OCI-LY7 (cell line): ENCODE measurements around the gene HSD17B2. TPM values are rescaled to one million over a fixed set of nuclear protein-coding genes. Genes with fewer than 3 reads are reported as not detected.

Experiments used
- BruUV-seq: library from RNA; stranded (reverse); fragments of 400-500 nt; replicated peaks from 2 replicates; lab custom pipeline; 2021; lab: Mats Ljungman, UMichigan
- CTCF ChIA-PET: fragments of 300-600 bp; sonication (Branson Sonifier 250); formaldehyde crosslinking; loops from one replicate; lab custom pipeline; 2022; ENCODE audit warnings: antibody characterized with exemption; ENCODE audit not compliant: unreplicated experiment; lab: Charles Lee
- POLR2A ChIA-PET: fragments of 300-600 bp; sonication (Branson Sonifier 250); formaldehyde crosslinking; loops from one replicate; lab custom pipeline; 2022; ENCODE audit warnings: antibody characterized with exemption; lab: Charles Lee
- DNase-seq: peaks from one replicate; pipeline ENCODE4 v3.0.0-alpha.2; 2015; ENCODE audit warnings: low spot score
- H2AFZ ChIP-seq: fragments of 200-600 bp; sonication (generic), shearing (Covaris generic); 2 replicates; pipeline ENCODE4 v1.6.1; 2014; ENCODE audit warnings: mild to moderate bottlenecking, antibody characterized with exemption, low read length, moderate library complexity
- H3K27ac ChIP-seq: fragments of 200-600 bp; sonication (generic); 2 replicates; pipeline ENCODE4 v1.5.1; 2014; ENCODE audit warnings: mixed run types, low read depth, mild to moderate bottlenecking, moderate library complexity, low read length, inconsistent platforms; ENCODE audit not compliant: poor library complexity, severe bottlenecking
- H3K36me3 ChIP-seq: fragments of 200-600 bp; sonication (generic); 2 replicates; pipeline ENCODE4 v1.6.1; 2014; ENCODE audit warnings: mild to moderate bottlenecking, antibody characterized with exemption, low read length, moderate library complexity, mixed read lengths; ENCODE audit not compliant: insufficient read depth
- H3K4me1 ChIP-seq: fragments of 200-600 bp; sonication (generic); 2 replicates; pipeline ENCODE4 v1.5.1; 2014; ENCODE audit warnings: mild to moderate bottlenecking, low read length; ENCODE audit not compliant: insufficient read depth, poor library complexity, severe bottlenecking
- H3K4me2 ChIP-seq: fragments of 200-600 bp; sonication (generic); 2 replicates; pipeline ENCODE4 v1.6.1; 2014; ENCODE audit warnings: mild to moderate bottlenecking, low read length
- H3K4me3 ChIP-seq: fragments of 200-600 bp; sonication (generic); 2 replicates; pipeline ENCODE4 v1.5.1; 2014; ENCODE audit warnings: mild to moderate bottlenecking, low read depth, low read length; ENCODE audit not compliant: poor library complexity, severe bottlenecking
- H3K79me2 ChIP-seq: fragments of 200-600 bp; sonication (generic); 2 replicates; pipeline ENCODE4 v1.6.1; 2016; ENCODE audit warnings: low read depth, mild to moderate bottlenecking, low read length, moderate library complexity, mixed read lengths; ENCODE audit not compliant: insufficient read depth
- H3K9me2 ChIP-seq: fragments of 200-600 bp; sonication (generic); 2 replicates; pipeline ENCODE4 v1.6.1; 2016; ENCODE audit warnings: mild to moderate bottlenecking, low read length, mixed read lengths; ENCODE audit not compliant: insufficient read depth
- H3K9me3 ChIP-seq: fragments of 200-600 bp; sonication (generic); 2 replicates; pipeline ENCODE4 v1.6.1; 2014; ENCODE audit warnings: mild to moderate bottlenecking, mixed run types, low read length, mixed read lengths
- H4K20me1 ChIP-seq: fragments of 200-600 bp; sonication (generic); 2 replicates; pipeline ENCODE4 v1.6.1; 2014; ENCODE audit warnings: mild to moderate bottlenecking, antibody characterized with exemption, low read length, moderate library complexity, mixed read lengths; ENCODE audit not compliant: insufficient read depth
- CTCF ChIP-seq: fragments of 200-600 bp; sonication (generic); conservative IDR thresholded peaks from 2 replicates; pipeline ENCODE4 v1.5.1; 2014; ENCODE audit warnings: mild to moderate bottlenecking, antibody characterized with exemption, low read length, moderate library complexity, mixed read lengths
- EZH2phosphoT487 ChIP-seq: fragments of 200-600 bp; sonication (generic); IDR thresholded peaks from 2 replicates; pipeline ENCODE4 v1.6.1; 2018; ENCODE audit warnings: low read depth, borderline replicate concordance, mild to moderate bottlenecking, mixed run types, antibody characterized with exemption, low read length, moderate library complexity, mixed read lengths
- intact Hi-C: fragments of 100-400 bp; cut with micrococcal nuclease; formaldehyde crosslinking; loops from one replicate; pipeline ENCODE4 v1.10.0; 2022; ENCODE audit not compliant: unreplicated experiment
- total RNA-seq, 2 experiments: library from RNA; depleted of rRNA in 1 of 2; stranded (reverse); fragments of >200 nt in 1 of 2; shearing (Covaris generic) in 1 of 2; gene quantifications; 2 replicates each; pipeline ENCODE4 v1.2.3, GENCODE V29; 2014 to 2022

The HSD17B2 gene
- total RNA-seq, 2 experiments from 2014 or later, result not detected

GRCh38 chr16:82042144-82042543 lies 7.1 kb downstream of the HSD17B2 start:
- Histone ChIP-seq H3K36me3 (no peaks in the 10 kb centered on the region), H4K20me1 (no peaks in the 10 kb centered on the region), H3K9me3 (no peaks in the 10 kb centered on the region), H3K4me1 (no peaks in the 10 kb centered on the region), H3K4me3 (no peak overlapping the region), H2AFZ (no peak overlapping the region), H3K4me2 (no peak overlapping the region), H3K9me2 (no peaks in the 10 kb centered on the region), H3K79me2 (no peaks in the 10 kb centered on the region), H3K27ac (no peak overlapping the region)
- BruUV-seq, result no TSS peak
- no peak for TF ChIP-seq EZH2phosphoT487
- ChIA-PET CTCF (no interaction called here), POLR2A (interaction anchor here (0.7 kb wide), 1 partner anchor 1428 kb away, joined by 4 read pairs; no protein-coding TSS in a partner anchor)
- DNase-seq, result no peak
- intact Hi-C loops, result no loop called here

GRCh38 chr16:82042846-82043245 lies 7.8 kb downstream of the HSD17B2 start:
- intact Hi-C loops, result no loop called here
- no peak for DNase-seq
- Histone ChIP-seq H4K20me1 (no peaks in the 10 kb centered on the region), H3K4me3 (no peak overlapping the region), H3K27ac (no peak overlapping the region), H3K36me3 (no peaks in the 10 kb centered on the region), H3K9me2 (no peaks in the 10 kb centered on the region), H2AFZ (no peak overlapping the region), H3K9me3 (no peaks in the 10 kb centered on the region), H3K79me2 (no peaks in the 10 kb centered on the region), H3K4me1 (no peaks in the 10 kb centered on the region), H3K4me2 (no peak overlapping the region)
- ChIA-PET CTCF (no interaction called here), POLR2A (interaction anchor here (0.7 kb wide), 1 partner anchor 1033 kb away, joined by 3 read pairs; no protein-coding TSS in a partner anchor)
- BruUV-seq, result no TSS peak
- no peak for TF ChIP-seq EZH2phosphoT487
- TF ChIP-seq CTCF, result no peak

- ChIA-PET POLR2A (no interaction called here), CTCF (no interaction called here)
- no peak for DNase-seq
- H2AFZ ChIP-seq, result no peak overlapping the region
- no peaks in the 10 kb centered on the region for H3K4me1 ChIP-seq
- no peaks in the 10 kb centered on the region for H3K79me2 ChIP-seq
- no peak for TF ChIP-seq CTCF
- no peak for TF ChIP-seq EZH2phosphoT487
- no TSS peak for BruUV-seq
- no peaks in the 10 kb centered on the region for H4K20me1 ChIP-seq
- no peaks in the 10 kb centered on the region for H3K36me3 ChIP-seq
- no peaks in the 10 kb centered on the region for H3K9me2 ChIP-seq
- no peak overlapping the region for H3K4me3 ChIP-seq
- no peaks in the 10 kb centered on the region for H3K9me3 ChIP-seq
- no peak overlapping the region for H3K4me2 ChIP-seq
- intact Hi-C loops, result no loop called here
- no peak overlapping the region for H3K27ac ChIP-seq
These were observed 8.9 kb downstream of the HSD17B2 start for GRCh38 chr16:82043680-82044584.
